ENCODE measurements around the gene UBR7. TPM values are rescaled to one million over a fixed set of nuclear protein-coding genes. Genes with fewer than 3 reads are reported as not detected.

The UBR7 gene
- total RNA-seq, 1 experiment from 2014 or later = 73.1 TPM

- TF ChIP-seq EZH2 (IDR thresholded peaks at IDR 0.05; ENCODE audit: borderline replicate concordance, low read depth, low read length, poor library complexity, severe bottlenecking) = no peak
- TF ChIP-seq CTCF (conservative IDR thresholded peaks at IDR 0.05; ENCODE audit: low read depth, low read length) = no peak
- no peak for DNase-seq (ENCODE audit: low spot score)
- H3K27me3 ChIP-seq (replicated peaks; ENCODE audit: insufficient read depth, low read depth, low read length, poor library complexity) = no peaks in the 10 kb centered on the region
- intact Hi-C loops (cut with micrococcal nuclease; ENCODE audit: unreplicated experiment) = no loop called here
- H3K36me3 ChIP-seq (ENCODE audit: insufficient read depth, low read length, poor library complexity, severe bottlenecking) = no peaks in the 10 kb centered on the region
- no peaks in the 10 kb centered on the region for H3K4me1 ChIP-seq (ENCODE audit: insufficient read depth, low read length, poor library complexity, severe bottlenecking)
- no peak overlapping the region for H3K27ac ChIP-seq (ENCODE audit: low read depth, low read length, poor library complexity, severe bottlenecking)
- ChIA-PET POLR2A (ENCODE audit: low non-redundant PET) (no interaction called here), CTCF (interaction anchor here (1.2 kb wide), 1 partner anchor 62 kb away, joined by 3 read pairs; no protein-coding TSS in a partner anchor)
- BruUV-seq (replicated peaks) = no TSS peak
- no peak overlapping the region for H3K4me3 ChIP-seq (ENCODE audit: low read depth, low read length, poor library complexity, severe bottlenecking)
- H3K9me3 ChIP-seq (ENCODE audit: low read depth, low read length, poor library complexity, severe bottlenecking) = no peaks in the 10 kb centered on the region
Observed at GRCh38 chr14:93175492-93175891, 31.6 kb upstream of the UBR7 start.

DNA sequence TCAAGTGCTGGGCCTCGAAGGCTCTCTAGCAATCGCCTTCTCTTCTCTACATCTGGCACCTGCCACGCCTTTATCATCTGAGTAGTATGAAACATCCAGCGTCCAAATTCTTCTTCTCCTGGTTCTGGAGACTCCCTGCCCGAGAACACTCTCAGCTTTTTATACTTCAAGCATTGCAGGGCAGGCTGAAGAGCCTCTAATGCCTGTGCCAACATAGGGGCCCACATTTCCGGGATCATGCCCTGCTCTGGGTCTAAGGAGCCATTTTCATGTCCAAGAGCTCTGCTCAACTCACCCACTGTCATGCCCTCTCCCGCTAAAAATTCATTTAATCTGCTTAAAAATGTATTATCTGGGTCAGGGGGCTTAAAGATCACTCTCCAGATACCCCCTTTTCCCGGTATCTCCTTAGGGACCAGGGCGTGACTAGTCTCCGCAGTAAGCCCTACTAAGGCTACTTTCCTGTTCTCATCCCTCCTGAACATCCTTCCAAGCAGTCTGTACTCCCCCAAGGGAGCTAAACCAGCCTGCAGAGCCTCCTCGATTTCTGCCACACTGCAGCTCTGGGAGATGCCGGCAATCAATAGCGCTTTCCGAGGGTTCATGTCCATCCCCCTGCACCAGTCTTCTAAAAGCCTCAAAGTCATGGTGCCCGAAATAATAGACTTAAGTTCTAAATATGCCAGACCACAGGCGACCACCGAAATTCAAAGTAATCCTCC lies 23.3 kb upstream of the UBR7 start:
- TF ChIP-seq EZH2 (IDR thresholded peaks at IDR 0.05; ENCODE audit: borderline replicate concordance, low read depth, low read length, poor library complexity, severe bottlenecking) (no peak), CTCF (conservative IDR thresholded peaks at IDR 0.05; ENCODE audit: low read depth, low read length) (no peak)
- Histone ChIP-seq H3K27ac (ENCODE audit: low read depth, low read length, poor library complexity, severe bottlenecking) (peak overlapping the region; percentile 98), H3K4me1 (ENCODE audit: insufficient read depth, low read length, poor library complexity, severe bottlenecking) (peaks cover 10% of the 10 kb centered on the region), H3K36me3 (ENCODE audit: insufficient read depth, low read length, poor library complexity, severe bottlenecking) (peaks cover 18% of the 10 kb centered on the region), H3K9me3 (ENCODE audit: low read depth, low read length, poor library complexity, severe bottlenecking) (no peaks in the 10 kb centered on the region), H3K4me3 (ENCODE audit: low read depth, low read length, poor library complexity, severe bottlenecking) (peak overlapping the region; percentile 100), H3K27me3 (replicated peaks; ENCODE audit: insufficient read depth, low read depth, low read length, poor library complexity) (no peaks in the 10 kb centered on the region)
- no peak for DNase-seq (ENCODE audit: low spot score)
- intact Hi-C loops (cut with micrococcal nuclease; ENCODE audit: unreplicated experiment) = no loop called here
- ChIA-PET CTCF (interaction anchor here (1.0 to 1.9 kb wide), 2 partner anchors 35 to 68 kb away, joined by 5 to 6 read pairs; partner anchors contain the start of gene ITPK1), POLR2A (ENCODE audit: low non-redundant PET) (interaction anchor here (0.6 kb wide), 1 partner anchor 15 kb away, joined by 3 read pairs; no protein-coding TSS in a partner anchor)
- BruUV-seq (replicated peaks) = TSS peak; percentile 71

DNA sequence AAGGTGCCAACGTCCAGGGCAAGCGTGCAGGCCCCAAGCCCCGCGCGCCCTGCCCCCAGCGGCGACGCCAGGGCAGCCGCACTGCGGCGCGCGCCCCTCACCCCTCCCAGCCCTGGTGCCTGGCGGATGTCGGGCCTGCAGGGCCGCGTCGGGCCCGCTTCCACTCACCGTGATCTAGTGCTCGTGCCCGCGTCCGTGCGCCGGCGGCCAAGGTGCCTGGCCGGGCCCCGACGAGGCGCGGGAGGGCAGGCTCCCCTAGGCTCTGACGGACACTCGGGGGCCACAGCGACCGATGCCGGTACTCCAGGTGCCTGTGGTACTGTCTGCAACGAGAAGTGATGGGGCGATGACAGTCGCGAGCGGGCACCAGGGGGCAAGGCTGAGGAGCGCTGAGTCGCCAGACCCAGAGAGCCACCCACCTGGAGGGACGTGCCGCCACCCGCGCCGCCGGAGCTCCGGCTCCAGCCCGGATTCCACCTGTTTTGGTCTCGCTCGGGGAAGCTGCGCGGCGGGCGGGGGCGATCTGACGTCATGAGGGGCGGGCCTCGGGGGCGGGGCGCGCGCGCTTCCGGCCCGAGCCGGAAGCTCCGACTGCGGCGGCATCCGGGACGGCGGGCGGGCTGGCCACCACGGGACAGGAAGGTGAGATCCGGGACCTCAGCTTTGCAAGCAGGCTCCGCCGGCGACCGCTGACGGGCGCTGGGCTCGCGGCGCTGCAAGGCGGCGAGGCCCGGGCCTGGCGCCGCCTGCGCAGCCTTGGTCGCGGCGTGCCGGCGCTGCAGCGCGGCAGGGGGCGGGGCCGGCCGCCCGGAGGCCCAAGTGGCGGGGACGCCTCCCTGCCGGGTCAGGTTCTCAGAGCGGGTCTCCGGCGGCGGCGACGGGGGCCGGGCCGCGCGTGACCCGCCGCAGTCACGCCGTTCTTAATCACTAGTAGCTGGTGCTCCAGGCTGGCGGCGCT lies 22.4 kb upstream of the UBR7 start, which contains the start of the genes LYSET and MOAP1:
LYSET (plus strand) TSS at position 927 of the 958 bp plus-strand sequence. CDS start 89 bp downstream, outside the sequence.
MOAP1 (minus strand) TSS at position 507 of the 958 bp plus-strand sequence. CDS start 655 bp downstream, outside the sequence.
- ChIA-PET CTCF (interaction anchor here (1.0 to 1.9 kb wide), 2 partner anchors 34 to 69 kb away, joined by 5 to 6 read pairs; partner anchors contain the start of gene ITPK1), POLR2A (ENCODE audit: low non-redundant PET) (interaction anchor here (0.6 kb wide), 1 partner anchor 347 kb away, joined by 5 read pairs; no protein-coding TSS in a partner anchor)
- H3K4me3 ChIP-seq (ENCODE audit: low read depth, low read length, poor library complexity, severe bottlenecking) = peak within 1 kb of the TSS; percentile 100
- H3K9me3 ChIP-seq (ENCODE audit: low read depth, low read length, poor library complexity, severe bottlenecking) = no peaks in the 10 kb centered on the region
- H3K36me3 ChIP-seq (ENCODE audit: insufficient read depth, low read length, poor library complexity, severe bottlenecking) = peaks cover 26% of the 10 kb centered on the region
- peak; percentile 93 for DNase-seq (ENCODE audit: low spot score)
- TF ChIP-seq CTCF (conservative IDR thresholded peaks at IDR 0.05; ENCODE audit: low read depth, low read length) (0 out of 2 replicates have a peak, but pooled peaks have one; percentile 16), EZH2 (IDR thresholded peaks at IDR 0.05; ENCODE audit: borderline replicate concordance, low read depth, low read length, poor library complexity, severe bottlenecking) (no peak)
- peaks cover 10% of the 10 kb centered on the region for H3K4me1 ChIP-seq (ENCODE audit: insufficient read depth, low read length, poor library complexity, severe bottlenecking)
- intact Hi-C loops (cut with micrococcal nuclease; ENCODE audit: unreplicated experiment) = no loop called here
- no TSS peak for BruUV-seq (replicated peaks)
- H3K27ac ChIP-seq (ENCODE audit: low read depth, low read length, poor library complexity, severe bottlenecking) = peak within 1 kb of the TSS; percentile 98
- H3K27me3 ChIP-seq (replicated peaks; ENCODE audit: insufficient read depth, low read depth, low read length, poor library complexity) = no peaks in the 10 kb centered on the region
